ENCODE results near the gene IWS1. TPM values are rescaled to one million over a fixed set of nuclear protein-coding genes. Genes with fewer than 3 reads are reported as not detected.
A peak's percentile ranks its signal among the peaks of the same experiment; 100 is the strongest.

IWS1 gene
- total RNA-seq, 1 donor from 2014 or later: 39.3 TPM

GRCh38 chr2:127510073-127510472 lies 16.2 kb downstream of the IWS1 start:
- ATAC-seq (no peak), DNase-seq (no peak)
- peaks cover 19% of the 10 kb centered on the region for H3K36me3 ChIP-seq
- no peaks in the 10 kb centered on the region for H3K9me3 ChIP-seq
- no peak for TF ChIP-seq CTCF (IDR thresholded peaks at IDR 0.05)
- peaks cover 38% of the 10 kb centered on the region for H3K4me1 ChIP-seq
- H3K4me3 ChIP-seq: no peak overlapping the region
- no peaks in the 10 kb centered on the region for H3K27me3 ChIP-seq
- no peak overlapping the region for H3K27ac ChIP-seq
- intact Hi-C loops (cut with DNase I): no loop called here

- Histone ChIP-seq H3K4me1 (peaks cover 37% of the 10 kb centered on the region), H3K27me3 (no peaks in the 10 kb centered on the region), H3K4me3 (no peak overlapping the region), H3K36me3 (peaks cover 19% of the 10 kb centered on the region), H3K9me3 (no peaks in the 10 kb centered on the region), H3K27ac (peak overlapping the region; percentile 32)
- TF ChIP-seq CTCF (IDR thresholded peaks at IDR 0.05): no peak
- ATAC-seq (peak; percentile 92), DNase-seq (no peak)
- intact Hi-C loops (cut with DNase I): no loop called here
Observed at GRCh38 chr2:127508631-127509034, 17.7 kb downstream of the IWS1 start.

- TF ChIP-seq CTCF (IDR thresholded peaks at IDR 0.05): no peak
- no peak for DNase-seq
- H3K4me1 ChIP-seq: peaks cover 36% of the 10 kb centered on the region
- intact Hi-C loops (cut with DNase I): no loop called here
- no peak overlapping the region for H3K4me3 ChIP-seq
- peak overlapping the region; percentile 32 for H3K27ac ChIP-seq
- no peaks in the 10 kb centered on the region for H3K9me3 ChIP-seq
- H3K36me3 ChIP-seq: peaks cover 23% of the 10 kb centered on the region
- no peaks in the 10 kb centered on the region for H3K27me3 ChIP-seq
- ATAC-seq: peak; percentile 20
Observed at GRCh38 chr2:127508023-127508630, 18.2 kb downstream of the IWS1 start.

GRCh38 chr2:127506510-127506909 lies 19.8 kb downstream of the IWS1 start:
- H3K27me3 ChIP-seq: no peaks in the 10 kb centered on the region
- no peak overlapping the region for H3K27ac ChIP-seq
- DNase-seq (no peak), ATAC-seq (peak; percentile 19)
- H3K4me3 ChIP-seq: no peak overlapping the region
- intact Hi-C loops (cut with DNase I): no loop called here
- peaks cover 33% of the 10 kb centered on the region for H3K4me1 ChIP-seq
- TF ChIP-seq CTCF (IDR thresholded peaks at IDR 0.05): no peak
- peaks cover 39% of the 10 kb centered on the region for H3K36me3 ChIP-seq
- H3K9me3 ChIP-seq: no peaks in the 10 kb centered on the region

GRCh38 chr2:127504552-127505430 lies 21.5 kb downstream of the IWS1 start:
- Histone ChIP-seq H3K4me3 (no peak overlapping the region), H3K27me3 (no peaks in the 10 kb centered on the region), H3K36me3 (peaks cover 56% of the 10 kb centered on the region), H3K27ac (no peak overlapping the region), H3K4me1 (peaks cover 33% of the 10 kb centered on the region), H3K9me3 (no peaks in the 10 kb centered on the region)
- TF ChIP-seq CTCF (IDR thresholded peaks at IDR 0.05): no peak
- intact Hi-C loops (cut with DNase I): no loop called here
- ATAC-seq (no peak), DNase-seq (no peak)

Measured in upper lobe of right lung (tissue), 1 donor.